T47D (cell line): Measurements from ENCODE around the gene PANK2.
"Not testable (repeated sequence)": the region's sequence is repeated elsewhere in the genome, so short reads cannot be mapped to it uniquely, and the experiment has no call there.

Experiments
- DNase-seq, 2 experiments: peaks; one replicate each; pipeline versions ENCODE4 v3.0.0 to v3.0.0-alpha.2; 2011 to 2012; ENCODE audit warnings: low read depth in 1 of 2, low spot score in 1 of 2
- JUND ChIP-seq: IDR thresholded peaks from 2 replicates; pipeline ENCODE4 v1.6.1; 2012; ENCODE audit warnings: low read depth
- in situ Hi-C: cut with HindIII; loops from 2 replicates; pipeline ENCODE4 v1.10.0; 2016; ENCODE audit warnings: low sequenced_read_pairs, low pct_unique_long_range_greater_than_20kb

PANK2 gene

DNA sequence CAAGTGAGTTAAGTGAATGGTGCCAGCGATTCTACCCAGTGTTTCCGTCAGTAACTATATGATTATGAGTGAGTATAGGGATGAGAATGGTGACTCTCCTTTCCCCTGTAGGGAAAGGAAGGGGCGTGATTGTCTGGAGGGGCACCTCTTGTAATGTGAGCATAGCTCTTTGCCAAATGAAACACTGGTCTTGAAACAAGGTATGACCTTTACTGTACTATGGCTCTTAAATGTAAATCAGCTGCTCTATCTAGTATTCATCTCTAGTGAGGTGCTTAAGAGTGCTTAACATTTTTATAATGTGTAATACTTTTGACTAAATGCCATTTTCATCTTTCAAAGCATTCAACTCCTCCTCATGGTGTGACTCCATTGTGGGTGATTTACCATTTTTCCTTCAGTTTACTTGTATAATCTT lies 11.0 kb downstream of the PANK2 start:
- no peak for TF ChIP-seq JUND
- no peak for DNase-seq
- in situ Hi-C loops = no loop called here

- no peak for TF ChIP-seq JUND
- in situ Hi-C loops = no loop called here
- no peak for DNase-seq
Observed at GRCh38 chr20:3901028-3901705, 12.0 kb downstream of the PANK2 start.

DNA sequence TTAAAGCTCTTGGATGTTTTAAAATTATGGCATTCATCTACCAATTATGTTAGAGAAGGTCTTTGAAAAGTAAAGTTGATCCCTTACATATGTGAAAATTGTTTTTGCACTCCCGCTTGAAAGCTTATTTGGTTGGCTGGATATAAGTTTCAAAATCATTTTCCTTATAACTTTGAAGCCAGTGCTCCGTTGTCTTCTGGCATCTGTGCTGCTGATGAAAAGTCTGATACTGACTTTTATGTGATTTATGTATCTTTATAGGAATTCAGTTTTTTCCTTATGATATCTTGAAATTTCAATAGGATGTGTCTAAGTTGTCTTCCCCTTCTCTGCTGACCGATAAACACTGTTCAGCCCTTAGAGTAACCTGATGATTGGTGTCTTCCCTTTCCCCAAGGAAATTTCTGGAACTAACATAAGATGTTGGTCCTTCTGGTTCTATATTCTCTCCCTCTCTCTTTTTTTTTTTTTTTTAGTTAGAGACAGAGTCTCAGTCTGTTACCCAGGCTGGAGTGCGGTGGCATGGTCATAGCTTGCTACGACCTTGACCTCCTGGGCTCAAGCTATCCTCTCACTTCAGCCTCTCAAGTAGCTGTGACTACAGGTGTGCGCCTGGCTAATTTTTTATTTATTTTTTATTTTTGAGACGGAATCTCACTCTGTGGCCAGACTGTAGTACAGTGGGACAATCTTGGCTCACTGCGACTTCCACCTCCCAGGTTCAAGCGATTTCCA lies 12.7 kb downstream of the PANK2 start:
- DNase-seq = no peak
- TF ChIP-seq JUND = no peak
- in situ Hi-C loops = no loop called here

GRCh38 chr20:3902446-3902845 lies 13.3 kb downstream of the PANK2 start:
- DNase-seq = no peak
- in situ Hi-C loops = no loop called here
- no peak for TF ChIP-seq JUND

GRCh38 chr20:3904224-3904623 lies 15.0 kb downstream of the PANK2 start:
- in situ Hi-C loops = no loop called here
- no peak for TF ChIP-seq JUND
- no peak for DNase-seq

DNA sequence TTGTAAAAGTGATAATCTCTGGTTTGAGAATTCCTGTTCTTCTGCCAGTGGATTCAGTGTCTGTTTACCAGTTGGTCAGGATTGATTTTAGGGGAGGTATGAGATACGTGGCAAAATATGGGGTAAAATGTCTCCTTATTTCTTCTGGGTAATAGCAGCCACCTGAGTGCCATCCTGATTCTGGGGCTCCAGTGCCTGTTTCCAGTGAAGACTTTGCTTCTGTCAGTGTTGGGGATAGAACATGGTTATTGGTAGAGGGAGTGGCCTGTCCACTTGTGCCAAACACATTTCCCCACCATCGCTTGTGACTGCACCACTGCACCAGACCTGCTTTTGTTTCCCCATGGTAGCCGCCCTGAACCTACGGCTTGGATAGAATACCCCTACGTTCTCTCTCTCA lies 15.7 kb downstream of the PANK2 start:
- in situ Hi-C loops = no loop called here
- no peak for DNase-seq
- no peak for TF ChIP-seq JUND

DNA sequence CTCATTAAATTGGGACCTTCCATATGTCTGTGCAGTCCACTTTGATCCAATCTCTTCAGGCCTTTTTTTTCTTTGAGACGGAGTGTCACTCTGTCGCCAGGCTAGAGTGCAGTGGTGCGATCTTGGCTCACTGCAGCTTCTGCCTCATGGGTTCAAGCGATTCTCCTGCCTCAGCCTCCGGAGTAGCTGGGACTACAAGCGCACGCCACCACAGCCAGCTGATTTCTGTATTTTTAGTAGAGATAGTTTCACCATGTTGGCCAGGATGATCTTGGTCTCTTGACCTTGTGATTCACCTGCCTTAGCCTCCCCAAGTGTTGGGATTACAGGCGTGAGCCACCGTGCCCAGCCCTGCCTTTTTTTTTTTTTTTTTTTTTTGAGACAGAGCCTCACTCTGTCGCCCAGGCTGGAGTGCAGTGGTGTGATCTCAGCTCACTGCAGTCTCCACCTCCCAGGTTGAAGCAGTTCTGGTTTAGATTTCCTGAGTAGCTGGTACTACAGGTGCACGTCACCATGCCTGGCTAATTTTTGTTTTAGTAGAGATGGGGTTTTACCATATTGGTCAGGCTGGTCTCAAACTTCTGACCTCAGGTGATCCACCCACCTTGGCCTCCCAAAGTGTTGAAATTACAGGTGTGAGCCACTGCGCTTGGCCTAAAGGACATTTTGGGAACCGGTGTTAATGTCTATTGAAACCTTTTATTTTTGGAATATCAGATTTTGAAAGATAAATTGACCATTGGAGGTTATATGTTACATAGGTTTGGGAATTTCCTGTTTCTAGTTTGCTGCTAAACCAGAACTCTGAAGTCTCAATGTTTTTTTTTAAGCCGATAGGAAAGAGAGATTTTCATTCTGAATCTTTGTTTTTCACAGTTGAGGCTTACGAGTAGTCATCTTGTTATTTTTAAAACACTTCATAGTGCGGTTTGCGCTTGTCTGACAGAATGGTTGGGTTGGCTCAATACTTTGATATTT lies 17.8 kb downstream of the PANK2 start:
- DNase-seq, in situ Hi-C loops: not testable (repeated sequence)

DNA sequence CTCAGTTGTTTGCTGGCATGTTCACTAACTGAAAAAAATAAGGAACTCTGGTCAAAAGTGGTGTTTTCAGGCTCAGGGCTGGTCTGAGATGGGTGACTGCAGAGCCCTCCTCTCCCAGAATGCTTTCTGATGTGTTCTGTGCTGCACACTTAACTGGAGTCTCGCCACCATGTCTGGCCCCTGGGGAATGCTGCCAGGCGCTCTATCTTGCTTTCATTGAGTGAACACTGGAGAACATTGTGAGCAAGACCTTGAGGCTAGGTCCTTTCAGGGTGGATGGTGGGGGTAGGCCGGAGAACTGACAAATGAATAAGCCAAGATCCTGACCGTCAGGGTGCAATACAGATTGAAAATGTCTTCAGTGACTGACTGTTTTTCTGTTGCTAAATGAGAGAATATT lies 19.5 kb downstream of the PANK2 start:
- no peak for DNase-seq
- in situ Hi-C loops = no loop called here
- TF ChIP-seq JUND = no peak

GRCh38 chr20:3909952-3910366 lies 20.8 kb downstream of the PANK2 start:
- no peak for TF ChIP-seq JUND
- no peak for DNase-seq
- in situ Hi-C loops = no loop called here

GRCh38 chr20:3910853-3911252 lies 21.7 kb downstream of the PANK2 start:
- in situ Hi-C loops = no loop called here
- TF ChIP-seq JUND = no peak
- no peak for DNase-seq

DNA sequence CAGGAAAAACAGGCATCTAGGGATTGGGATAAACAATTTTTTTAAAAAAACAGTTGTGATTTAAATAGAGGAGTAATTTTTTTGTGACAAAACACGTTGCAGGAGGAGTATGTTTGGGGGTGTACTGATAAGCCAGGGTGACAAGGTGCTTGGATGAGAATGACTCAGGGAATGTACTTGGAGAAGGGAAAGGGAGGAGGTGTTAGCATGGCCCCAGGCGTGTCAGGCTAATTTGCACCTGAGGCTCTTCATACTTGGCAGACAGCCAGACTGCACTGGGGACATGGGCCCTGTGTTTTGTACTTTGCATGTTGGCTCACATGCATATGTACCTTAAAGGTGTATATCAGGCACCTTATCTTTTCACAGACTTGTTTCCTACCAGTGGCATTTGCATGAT lies 22.8 kb downstream of the PANK2 start:
- in situ Hi-C loops = no loop called here
- no peak for DNase-seq
- TF ChIP-seq JUND = no peak

GRCh38 chr20:3914446-3914845 lies 25.3 kb downstream of the PANK2 start:
- in situ Hi-C loops = no loop called here
- no peak for DNase-seq
- TF ChIP-seq JUND = no peak

DNA sequence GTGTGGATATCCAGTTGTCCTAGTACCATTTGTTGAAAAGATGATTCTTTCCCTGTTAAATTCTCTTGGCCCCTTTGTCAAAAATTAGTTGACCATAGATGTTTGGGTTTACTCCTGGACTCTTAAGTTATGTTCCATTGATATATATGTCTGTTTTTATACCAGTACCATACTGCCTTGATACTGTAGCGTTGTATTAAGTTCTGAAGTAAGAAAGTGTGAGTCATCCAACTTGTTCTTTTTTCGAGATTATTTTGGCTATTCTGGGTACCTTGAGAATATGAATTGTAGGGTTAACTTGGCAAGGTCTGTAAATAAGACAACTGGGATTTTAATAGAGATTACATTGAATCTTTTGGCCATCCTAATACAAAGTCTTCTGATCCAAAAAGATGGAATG lies 26.5 kb downstream of the PANK2 start:
- TF ChIP-seq JUND = no peak
- no peak for DNase-seq
- in situ Hi-C loops = no loop called here
